Vagina (tissue), 2 donors: ENCODE results near the gene KRT6B. TPM values are rescaled to one million over a fixed set of nuclear protein-coding genes. Genes with fewer than 3 reads are reported as not detected.

Source experiments
- DNase-seq, 2 donors: peaks; one replicate each; pipeline ENCODE4 v3.0.0-alpha.2; 2017; ENCODE audit errors: extremely low spot score in 2 of 2
- H3K27ac ChIP-seq: fragments of 200-600 bp; sonication (generic); one replicate; pipeline ENCODE4 v1.5.1; 2019
- H3K27me3 ChIP-seq: fragments of 200-600 bp; sonication (generic); one replicate; pipeline ENCODE4 v1.5.1; 2019
- H3K36me3 ChIP-seq, 2 donors: fragments of 200-600 bp; sonication (generic); one replicate each; pipeline ENCODE4 v1.5.1; 2017 to 2019
- H3K4me1 ChIP-seq: fragments of 200-600 bp; sonication (generic); one replicate; pipeline ENCODE4 v1.5.1; 2019
- H3K4me3 ChIP-seq, 2 donors: fragments of 200-600 bp; sonication (generic); 1 replicate in 1 of 2; 2 replicates in 1 of 2; pipeline ENCODE4 v1.5.1; 2016 to 2019
- H3K9me3 ChIP-seq: fragments of 200-600 bp; sonication (generic); one replicate; pipeline ENCODE4 v1.5.1; 2019
- CTCF ChIP-seq, 3 experiments: fragments of 450-650 bp in 2 of 3; fragments of 200-600 bp in 1 of 3; sonication (generic) in 1 of 3; IDR thresholded peaks; one replicate each; pipeline ENCODE4 v1.5.1; 2017 to 2019; ENCODE audit warnings: antibody characterized with exemption in 3 of 3, mild to moderate bottlenecking in 2 of 3, moderate library complexity in 2 of 3
- POLR2A ChIP-seq, 2 donors: fragments of 450-650 bp; IDR thresholded peaks; one replicate each; pipeline ENCODE4 v1.6.1; 2017; ENCODE audit warnings: antibody characterized with exemption in 2 of 2, mild to moderate bottlenecking in 2 of 2, moderate library complexity in 2 of 2
- POLR2AphosphoS5 ChIP-seq, 2 donors: sonication (generic); formaldehyde crosslinking; IDR thresholded peaks; one replicate each; pipeline ENCODE4 v1.9.0; 2017; ENCODE audit warnings: antibody characterized with exemption in 2 of 2, mild to moderate bottlenecking in 2 of 2, low read depth in 1 of 2; ENCODE audit not compliant: insufficient read depth in 1 of 2
- intact Hi-C: fragments of 100-400 bp; cut with DNase I; formaldehyde crosslinking; loops from one replicate; pipeline ENCODE4 v1.15.1; 2023
- total RNA-seq: library from RNA; depleted of rRNA; stranded (reverse); fragments of >200 nt; gene quantifications from one replicate; pipeline ENCODE4 v1.2.3, GENCODE V29; 2016

Gene KRT6B
- total RNA-seq, 1 donor from 2014 or later = 184 TPM

- no peaks in the 10 kb centered on the region for H3K27me3 ChIP-seq
- H3K27ac ChIP-seq = no peak overlapping the region
- H3K4me3 ChIP-seq = no peak overlapping the region
- DNase-seq = no peak
- no peaks in the 10 kb centered on the region for H3K4me1 ChIP-seq
- intact Hi-C loops = no loop called here
- TF ChIP-seq POLR2AphosphoS5 (IDR thresholded peaks at IDR 0.05; ENCODE audit: insufficient read depth in 1 of 2, low read depth in 1 of 2) (no peak), CTCF (IDR thresholded peaks at IDR 0.05) (no peak), POLR2A (IDR thresholded peaks at IDR 0.05) (no peak)
- H3K36me3 ChIP-seq = no peaks in the 10 kb centered on the region
- no peaks in the 10 kb centered on the region for H3K9me3 ChIP-seq
These were observed 35.3 kb upstream of the KRT6B start for GRCh38 chr12:52487211-52487610.

GRCh38 chr12:52486166-52487105, 34.5 kb upstream of the KRT6B start:
- no peak for TF ChIP-seq CTCF (IDR thresholded peaks at IDR 0.05)
- TF ChIP-seq POLR2A (IDR thresholded peaks at IDR 0.05) = no peak
- no peak for TF ChIP-seq POLR2AphosphoS5 (IDR thresholded peaks at IDR 0.05; ENCODE audit: insufficient read depth in 1 of 2, low read depth in 1 of 2)
- Histone ChIP-seq H3K36me3 (no peaks in the 10 kb centered on the region), H3K4me3 (no peak overlapping the region), H3K27me3 (no peaks in the 10 kb centered on the region), H3K4me1 (no peaks in the 10 kb centered on the region), H3K27ac (no peak overlapping the region), H3K9me3 (no peaks in the 10 kb centered on the region)
- DNase-seq = no peak
- intact Hi-C loops = no loop called here

GRCh38 chr12:52480073-52480472, 28.1 kb upstream of the KRT6B start:
- Histone ChIP-seq H3K4me1 (no peaks in the 10 kb centered on the region), H3K27ac (no peak overlapping the region), H3K36me3 (no peaks in the 10 kb centered on the region), H3K9me3 (no peaks in the 10 kb centered on the region), H3K27me3 (no peaks in the 10 kb centered on the region), H3K4me3 (no peak overlapping the region)
- no peak for TF ChIP-seq POLR2A (IDR thresholded peaks at IDR 0.05)
- intact Hi-C loops = no loop called here
- DNase-seq = no peak

GRCh38 chr12:52477651-52478050, 25.7 kb upstream of the KRT6B start:
- no peak for TF ChIP-seq POLR2AphosphoS5 (IDR thresholded peaks at IDR 0.05; ENCODE audit: insufficient read depth in 1 of 2, low read depth in 1 of 2)
- TF ChIP-seq CTCF (IDR thresholded peaks at IDR 0.05) = no peak
- TF ChIP-seq POLR2A (IDR thresholded peaks at IDR 0.05) = no peak
- Histone ChIP-seq H3K27ac (no peak overlapping the region), H3K4me1 (no peaks in the 10 kb centered on the region), H3K9me3 (no peaks in the 10 kb centered on the region), H3K27me3 (no peaks in the 10 kb centered on the region), H3K36me3 (no peaks in the 10 kb centered on the region), H3K4me3 (no peak overlapping the region)
- DNase-seq = no peak
- intact Hi-C loops = no loop called here

GRCh38 chr12:52474212-52474611, 22.3 kb upstream of the KRT6B start:
- H3K9me3 ChIP-seq = no peaks in the 10 kb centered on the region
- no peaks in the 10 kb centered on the region for H3K27me3 ChIP-seq
- H3K4me3 ChIP-seq = no peak overlapping the region
- intact Hi-C loops = no loop called here
- no peak for DNase-seq
- no peaks in the 10 kb centered on the region for H3K4me1 ChIP-seq
- H3K36me3 ChIP-seq = no peaks in the 10 kb centered on the region
- TF ChIP-seq POLR2A (IDR thresholded peaks at IDR 0.05) (no peak), POLR2AphosphoS5 (IDR thresholded peaks at IDR 0.05; ENCODE audit: insufficient read depth in 1 of 2, low read depth in 1 of 2) (no peak), CTCF (IDR thresholded peaks at IDR 0.05) (no peak)
- H3K27ac ChIP-seq = no peak overlapping the region
